ENCODE results near the gene LAIR2.
"Not testable (repeated sequence)": the region's sequence is repeated elsewhere in the genome, so short reads cannot be mapped to it uniquely, and the experiment has no call there.

Gene LAIR2

GRCh38 chr19:54493967-54494585, 8.6 kb upstream of the LAIR2 start:
- H3K4me1 ChIP-seq (ENCODE audit: control insufficient read depth in 1 of 2, insufficient read depth in 1 of 2, low read depth in 1 of 2, low read length in 1 of 2), result no peaks in the 10 kb centered on the region
- no peak overlapping the region for H3K27ac ChIP-seq
- no peaks in the 10 kb centered on the region for H3K9me3 ChIP-seq
- no peak for TF ChIP-seq CTCF (IDR thresholded peaks at IDR 0.05)
- no peak overlapping the region for H3K4me3 ChIP-seq (ENCODE audit: low read depth in 1 of 2, low read length in 1 of 2)
- H3K27me3 ChIP-seq, result peaks cover 92% of the 10 kb centered on the region
- no peaks in the 10 kb centered on the region for H3K36me3 ChIP-seq

- H3K4me1 ChIP-seq (ENCODE audit: control insufficient read depth in 1 of 2, insufficient read depth in 1 of 2, low read depth in 1 of 2, low read length in 1 of 2); H3K4me3 ChIP-seq (ENCODE audit: low read depth in 1 of 2, low read length in 1 of 2); H3K36me3 ChIP-seq; H3K27ac ChIP-seq; H3K9me3 ChIP-seq: not testable (repeated sequence)
- H3K27me3 ChIP-seq, result peaks cover 92% of the 10 kb centered on the region
Observed at GRCh38 chr19:54495284-54495683, 7.3 kb upstream of the LAIR2 start.

DNA sequence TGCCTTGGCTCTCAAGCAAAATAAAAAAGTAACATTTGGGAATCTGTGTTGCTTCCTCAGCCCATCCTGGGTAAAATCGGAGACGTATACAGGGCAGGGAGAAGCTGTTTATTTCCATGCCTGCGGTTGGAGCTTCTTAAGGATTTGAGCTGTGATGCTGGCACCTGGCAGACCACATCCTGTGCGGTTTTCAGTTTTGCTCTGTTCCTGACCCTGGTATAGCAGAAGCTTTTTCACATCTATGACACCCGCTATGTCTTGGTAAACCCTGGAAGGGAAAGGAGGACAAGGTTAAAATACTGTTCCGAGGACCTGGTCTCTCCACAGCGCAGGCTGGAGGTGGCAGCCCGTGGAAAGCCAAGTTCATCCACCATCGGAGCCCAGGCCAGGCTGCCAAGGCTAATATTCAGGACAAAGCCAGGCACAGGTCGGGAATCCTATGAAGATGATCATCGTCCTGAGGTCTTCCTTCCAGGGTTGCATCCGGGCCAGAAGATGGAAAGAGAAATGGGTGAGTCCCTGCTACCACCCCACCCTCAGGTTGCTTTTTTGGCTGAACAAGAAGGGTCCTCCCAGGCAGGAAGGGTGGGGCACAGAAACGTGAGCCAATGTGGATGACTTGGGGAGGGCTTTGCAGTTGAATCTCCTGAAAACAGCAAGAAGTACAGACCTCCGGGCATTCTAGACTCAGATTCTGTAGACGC, 4.7 kb upstream of the LAIR2 start:
- H3K36me3 ChIP-seq; H3K27ac ChIP-seq; H3K4me1 ChIP-seq (ENCODE audit: control insufficient read depth in 1 of 2, insufficient read depth in 1 of 2, low read depth in 1 of 2, low read length in 1 of 2); H3K9me3 ChIP-seq; H3K4me3 ChIP-seq (ENCODE audit: low read depth in 1 of 2, low read length in 1 of 2): not testable (repeated sequence)
- peaks cover 93% of the 10 kb centered on the region for H3K27me3 ChIP-seq

DNA sequence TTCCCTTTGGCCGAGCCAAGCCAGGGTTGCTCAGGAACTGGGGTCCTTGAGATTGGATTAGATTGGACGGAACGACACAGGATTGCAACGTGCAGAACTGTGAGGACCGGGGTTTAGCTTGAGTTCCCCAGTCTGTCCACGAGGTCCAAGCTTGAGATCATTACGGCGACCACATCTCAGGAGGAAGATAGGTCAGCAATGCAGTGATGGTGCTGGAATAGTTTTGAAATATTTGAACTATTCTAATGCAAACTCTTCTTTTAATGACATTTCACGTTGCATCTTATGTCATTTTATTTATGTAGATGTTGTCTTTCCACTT, 4.2 kb upstream of the LAIR2 start:
- not testable (repeated sequence) for H3K9me3 ChIP-seq; H3K36me3 ChIP-seq; H3K27ac ChIP-seq; H3K4me1 ChIP-seq (ENCODE audit: control insufficient read depth in 1 of 2, insufficient read depth in 1 of 2, low read depth in 1 of 2, low read length in 1 of 2); H3K4me3 ChIP-seq (ENCODE audit: low read depth in 1 of 2, low read length in 1 of 2)
- peaks cover 93% of the 10 kb centered on the region for H3K27me3 ChIP-seq

DNA sequence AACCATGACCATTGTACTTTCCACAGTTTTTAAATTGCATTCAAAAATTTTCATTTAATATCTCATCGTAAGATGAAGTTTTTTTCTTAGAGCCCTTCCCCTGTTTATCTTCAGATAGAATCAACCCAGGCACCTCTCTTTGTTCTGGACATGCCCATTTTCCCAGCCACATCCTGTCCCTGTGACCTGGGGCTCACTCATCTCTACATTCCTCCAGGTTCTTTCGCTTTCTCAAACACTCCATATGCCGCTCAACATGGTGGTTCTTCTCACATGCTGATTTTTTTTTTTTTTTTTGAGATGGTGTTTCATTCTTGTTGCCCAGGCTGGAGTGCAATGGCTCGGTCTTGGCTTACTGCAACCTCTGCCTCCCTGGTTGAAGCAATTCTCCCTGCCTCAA, 2.9 kb downstream of the LAIR2 start:
- H3K27ac ChIP-seq, result not testable (repeated sequence)
- peaks cover 72% of the 10 kb centered on the region for H3K27me3 ChIP-seq

GRCh38 chr19:54506079-54506478, 3.4 kb downstream of the LAIR2 start:
- no peaks in the 10 kb centered on the region for H3K36me3 ChIP-seq
- no peak overlapping the region for H3K4me3 ChIP-seq (ENCODE audit: low read depth in 1 of 2, low read length in 1 of 2)
- peaks cover 66% of the 10 kb centered on the region for H3K27me3 ChIP-seq
- TF ChIP-seq CTCF (IDR thresholded peaks at IDR 0.05), result no peak
- H3K9me3 ChIP-seq, result no peaks in the 10 kb centered on the region
- H3K4me1 ChIP-seq (ENCODE audit: control insufficient read depth in 1 of 2, insufficient read depth in 1 of 2, low read depth in 1 of 2, low read length in 1 of 2), result no peaks in the 10 kb centered on the region
- H3K27ac ChIP-seq, result no peak overlapping the region

More for the DNA sequence above, 2.9 kb downstream of the LAIR2 start:
- H3K4me1 ChIP-seq (ENCODE audit: control insufficient read depth in 1 of 2, insufficient read depth in 1 of 2, low read depth in 1 of 2, low read length in 1 of 2); H3K9me3 ChIP-seq; H3K36me3 ChIP-seq; H3K4me3 ChIP-seq (ENCODE audit: low read depth in 1 of 2, low read length in 1 of 2): not testable (repeated sequence)

DNA sequence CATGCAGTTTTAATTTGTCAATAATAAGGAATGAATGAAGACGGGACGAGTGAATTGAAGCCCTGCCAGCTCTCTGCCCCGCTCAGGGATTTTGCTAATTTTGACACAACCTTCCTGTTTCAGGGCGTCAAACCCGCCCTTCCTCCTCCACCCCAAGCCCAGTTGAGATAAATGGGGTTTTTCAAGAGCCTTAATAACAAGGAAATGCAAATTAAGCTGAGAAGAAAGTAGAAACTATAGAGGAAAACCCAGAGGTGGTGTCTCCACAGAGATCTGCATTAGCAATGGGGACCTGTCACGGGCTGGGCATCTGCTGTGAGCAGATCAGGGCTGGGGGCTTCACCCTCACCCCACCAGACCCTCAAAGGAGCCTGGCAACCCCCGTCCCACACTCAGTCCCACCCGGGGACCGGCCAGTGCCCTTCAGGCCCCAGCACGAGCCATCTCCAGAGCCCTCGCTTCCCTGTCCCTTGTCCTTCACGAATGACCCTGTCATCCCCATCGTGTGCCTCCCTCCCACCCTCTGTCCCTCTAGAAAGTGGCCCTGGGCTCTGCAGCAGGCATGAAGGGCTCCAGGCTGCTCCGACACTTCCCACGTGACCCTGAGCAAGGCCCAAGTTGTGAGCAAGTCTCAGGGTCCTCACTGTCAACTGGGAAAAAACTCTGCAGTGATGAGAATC, 4.5 kb downstream of the LAIR2 start:
- not testable (repeated sequence) for H3K4me3 ChIP-seq (ENCODE audit: low read depth in 1 of 2, low read length in 1 of 2); H3K36me3 ChIP-seq; H3K4me1 ChIP-seq (ENCODE audit: control insufficient read depth in 1 of 2, insufficient read depth in 1 of 2, low read depth in 1 of 2, low read length in 1 of 2); H3K27ac ChIP-seq; H3K9me3 ChIP-seq
- H3K27me3 ChIP-seq, result peaks cover 59% of the 10 kb centered on the region

DNA sequence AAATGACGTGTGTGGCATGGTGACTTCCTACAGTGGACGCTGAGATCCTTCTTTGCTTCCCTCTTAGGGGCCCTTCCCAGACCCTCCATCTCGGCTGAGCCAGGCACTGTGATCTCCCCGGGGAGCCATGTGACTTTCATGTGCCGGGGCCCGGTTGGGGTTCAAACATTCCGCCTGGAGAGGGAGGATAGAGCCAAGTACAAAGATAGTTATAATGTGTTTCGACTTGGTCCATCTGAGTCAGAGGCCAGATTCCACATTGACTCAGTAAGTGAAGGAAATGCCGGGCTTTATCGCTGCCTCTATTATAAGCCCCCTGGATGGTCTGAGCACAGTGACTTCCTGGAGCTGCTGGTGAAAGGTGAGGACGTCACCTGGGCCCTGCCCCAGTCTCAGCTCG, 5.2 kb downstream of the LAIR2 start:
- Histone ChIP-seq H3K36me3 (no peaks in the 10 kb centered on the region), H3K27me3 (peaks cover 59% of the 10 kb centered on the region), H3K4me1 (ENCODE audit: control insufficient read depth in 1 of 2, insufficient read depth in 1 of 2, low read depth in 1 of 2, low read length in 1 of 2) (no peaks in the 10 kb centered on the region), H3K4me3 (ENCODE audit: low read depth in 1 of 2, low read length in 1 of 2) (no peak overlapping the region), H3K27ac (no peak overlapping the region), H3K9me3 (no peaks in the 10 kb centered on the region)
- no peak for TF ChIP-seq CTCF (IDR thresholded peaks at IDR 0.05)

GRCh38 chr19:54508487-54508886, 5.9 kb downstream of the LAIR2 start:
- not testable (repeated sequence) for H3K4me1 ChIP-seq (ENCODE audit: control insufficient read depth in 1 of 2, insufficient read depth in 1 of 2, low read depth in 1 of 2, low read length in 1 of 2); H3K36me3 ChIP-seq; H3K9me3 ChIP-seq; H3K4me3 ChIP-seq (ENCODE audit: low read depth in 1 of 2, low read length in 1 of 2); H3K27ac ChIP-seq
- H3K27me3 ChIP-seq, result peaks cover 55% of the 10 kb centered on the region

DNA sequence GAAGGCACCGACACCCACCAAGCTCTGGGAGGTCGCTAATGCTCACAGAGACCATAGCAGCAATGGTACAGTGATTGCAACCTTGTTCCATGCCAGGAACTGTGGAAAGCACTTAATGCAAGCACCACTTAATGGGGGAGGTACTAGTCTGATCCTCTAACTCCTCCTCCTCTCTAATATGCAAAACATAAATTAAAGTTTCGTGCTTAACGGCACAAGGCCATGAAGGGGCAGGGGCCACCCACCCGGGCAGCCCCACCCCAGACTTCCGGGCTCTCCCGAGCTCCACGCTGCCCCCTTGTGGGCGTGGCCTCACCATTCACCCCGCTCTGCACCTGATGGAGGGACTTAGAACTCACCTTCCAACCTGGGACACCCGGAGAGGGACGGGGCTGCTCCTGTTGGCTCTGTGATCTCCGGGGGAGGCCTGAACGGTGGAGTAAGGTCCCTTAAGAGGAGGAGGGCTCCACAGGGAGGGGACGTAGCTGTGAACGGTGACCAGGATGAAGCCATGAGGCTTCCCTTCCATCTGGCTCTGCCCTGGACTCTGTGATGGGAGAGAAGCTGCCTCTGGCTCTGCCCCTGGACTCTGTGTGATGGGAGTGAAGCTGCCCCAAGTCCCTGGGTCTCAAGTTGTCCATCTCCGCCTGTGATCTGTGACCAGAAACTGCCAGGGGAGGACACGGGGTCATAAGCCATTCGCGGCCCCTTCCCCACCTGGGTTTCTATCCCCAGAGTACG, 6.7 kb downstream of the LAIR2 start:
- not testable (repeated sequence) for H3K4me1 ChIP-seq (ENCODE audit: control insufficient read depth in 1 of 2, insufficient read depth in 1 of 2, low read depth in 1 of 2, low read length in 1 of 2); H3K9me3 ChIP-seq; H3K36me3 ChIP-seq; H3K4me3 ChIP-seq (ENCODE audit: low read depth in 1 of 2, low read length in 1 of 2); H3K27ac ChIP-seq
- peaks cover 55% of the 10 kb centered on the region for H3K27me3 ChIP-seq

Data from neutrophil (primary cell).